Astrocyte of the cerebellum (primary cell): ENCODE results near the gene BCL6B.

Experiments used
- DNase-seq: peaks from one replicate; pipeline ENCODE4 v3.0.0-alpha.2; 2011; ENCODE audit warnings: low read depth
- H3K4me3 ChIP-seq: 2 replicates; pipeline ENCODE4 v1.5.1; 2011; ENCODE audit warnings: mild to moderate bottlenecking, low read depth, low read length, moderate library complexity
- in situ Hi-C: cut with HindIII; loops from 2 replicates; pipeline ENCODE4 v1.10.0; 2017; ENCODE audit warnings: low sequenced_read_pairs
- TF ChIP-seq, protein P1 (sequence below): IDR thresholded peaks from 2 replicates; pipeline ENCODE4 v1.5.1; 2012; ENCODE audit warnings: low read length, low read depth, moderate library complexity, mild to moderate bottlenecking; ENCODE audit errors: missing control alignments

The BCL6B gene

DNA sequence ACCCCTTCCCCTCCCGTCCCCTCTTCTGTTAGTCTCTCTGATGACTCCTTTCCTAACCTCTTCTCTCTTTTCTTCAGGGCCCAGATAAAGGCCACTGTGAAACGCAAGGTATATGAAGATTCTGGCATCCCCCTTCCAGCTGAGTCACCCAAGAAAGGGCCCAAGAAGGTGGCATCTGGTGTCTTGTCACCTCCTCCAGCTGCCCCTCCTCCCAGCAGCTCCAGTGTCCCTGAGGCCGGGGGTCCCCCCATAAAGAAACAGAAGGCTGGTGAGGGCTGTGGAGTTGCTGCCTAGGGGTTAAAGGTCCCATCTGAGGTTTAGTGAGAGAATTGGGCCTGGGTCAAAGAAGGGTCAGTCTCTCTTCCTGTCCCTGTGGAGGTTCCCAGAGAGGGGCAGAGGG, 6.4 kb upstream of the BCL6B start:
- in situ Hi-C loops: no loop called here
- no peak for DNase-seq
- TF ChIP-seq, protein P1, sequence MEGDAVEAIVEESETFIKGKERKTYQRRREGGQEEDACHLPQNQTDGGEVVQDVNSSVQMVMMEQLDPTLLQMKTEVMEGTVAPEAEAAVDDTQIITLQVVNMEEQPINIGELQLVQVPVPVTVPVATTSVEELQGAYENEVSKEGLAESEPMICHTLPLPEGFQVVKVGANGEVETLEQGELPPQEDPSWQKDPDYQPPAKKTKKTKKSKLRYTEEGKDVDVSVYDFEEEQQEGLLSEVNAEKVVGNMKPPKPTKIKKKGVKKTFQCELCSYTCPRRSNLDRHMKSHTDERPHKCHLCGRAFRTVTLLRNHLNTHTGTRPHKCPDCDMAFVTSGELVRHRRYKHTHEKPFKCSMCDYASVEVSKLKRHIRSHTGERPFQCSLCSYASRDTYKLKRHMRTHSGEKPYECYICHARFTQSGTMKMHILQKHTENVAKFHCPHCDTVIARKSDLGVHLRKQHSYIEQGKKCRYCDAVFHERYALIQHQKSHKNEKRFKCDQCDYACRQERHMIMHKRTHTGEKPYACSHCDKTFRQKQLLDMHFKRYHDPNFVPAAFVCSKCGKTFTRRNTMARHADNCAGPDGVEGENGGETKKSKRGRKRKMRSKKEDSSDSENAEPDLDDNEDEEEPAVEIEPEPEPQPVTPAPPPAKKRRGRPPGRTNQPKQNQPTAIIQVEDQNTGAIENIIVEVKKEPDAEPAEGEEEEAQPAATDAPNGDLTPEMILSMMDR: no peak
- no peak overlapping the region for H3K4me3 ChIP-seq

DNA sequence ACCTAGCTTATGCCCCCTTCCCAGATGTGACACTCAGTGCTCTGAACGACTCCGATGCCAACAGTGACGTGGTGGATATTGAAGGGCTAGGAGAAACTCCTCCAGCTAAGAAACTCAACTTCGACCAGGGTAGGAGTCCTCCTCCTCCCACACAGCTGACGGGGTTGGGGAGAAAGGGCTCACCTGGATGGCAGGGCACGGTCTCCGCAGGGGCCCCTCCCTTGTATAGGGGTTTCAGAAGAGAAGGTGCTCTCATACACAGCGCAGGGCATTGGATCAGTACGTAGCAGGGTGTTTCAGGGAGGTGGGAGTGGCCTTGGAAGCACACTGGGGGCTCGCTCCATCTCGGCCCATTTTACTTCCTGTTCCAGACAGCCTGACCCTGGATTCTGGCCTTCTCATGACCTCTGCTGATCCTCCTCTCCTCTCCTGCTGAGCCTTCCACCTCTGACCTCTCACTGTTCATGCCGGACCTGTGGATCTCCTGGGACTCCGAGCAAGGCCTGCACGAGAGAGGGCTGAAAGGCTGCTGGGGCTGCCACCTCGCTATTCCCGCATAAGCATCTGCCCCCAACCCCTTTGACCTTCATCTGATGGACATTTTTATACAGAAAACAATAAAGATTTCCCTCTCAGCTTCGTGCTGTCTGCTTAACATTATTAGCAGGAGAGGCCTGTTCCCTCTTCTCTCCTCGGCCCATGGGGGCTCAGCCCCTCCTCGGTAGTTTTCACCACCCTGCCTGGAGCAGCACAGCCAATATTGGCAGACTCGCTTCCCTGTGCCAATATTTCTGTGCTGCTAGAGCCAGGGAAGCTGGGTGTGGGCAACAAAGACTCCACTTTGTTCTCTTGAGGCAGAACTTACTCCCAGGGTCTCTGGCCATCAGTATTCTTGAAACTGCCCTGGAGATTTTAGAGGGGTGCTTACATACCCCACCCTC, 5.7 kb upstream of the BCL6B start:
- no peak for DNase-seq
- in situ Hi-C loops: no loop called here
- TF ChIP-seq, protein P1: no peak
- no peak overlapping the region for H3K4me3 ChIP-seq

DNA sequence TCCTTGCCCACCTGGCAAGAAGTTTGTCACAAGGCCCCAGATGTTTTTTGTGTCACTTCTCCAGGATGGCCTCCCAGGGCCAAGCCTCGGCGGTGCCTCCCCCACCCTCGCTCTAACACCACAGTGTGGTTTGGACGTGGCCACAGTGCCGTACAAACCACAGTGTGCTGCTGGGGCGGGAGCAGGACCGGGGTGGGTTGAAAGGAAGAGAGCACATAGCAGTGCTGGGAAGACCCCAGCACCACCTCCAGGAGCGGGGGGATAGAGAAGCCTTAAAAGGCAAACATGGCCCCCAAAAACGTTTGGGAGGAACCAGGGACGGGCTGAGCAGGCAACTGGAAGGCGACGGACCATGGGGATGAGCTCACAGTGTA, 5.0 kb upstream of the BCL6B start:
- in situ Hi-C loops: no loop called here
- H3K4me3 ChIP-seq: no peak overlapping the region
- no peak for DNase-seq
- TF ChIP-seq, protein P1: no peak

DNA sequence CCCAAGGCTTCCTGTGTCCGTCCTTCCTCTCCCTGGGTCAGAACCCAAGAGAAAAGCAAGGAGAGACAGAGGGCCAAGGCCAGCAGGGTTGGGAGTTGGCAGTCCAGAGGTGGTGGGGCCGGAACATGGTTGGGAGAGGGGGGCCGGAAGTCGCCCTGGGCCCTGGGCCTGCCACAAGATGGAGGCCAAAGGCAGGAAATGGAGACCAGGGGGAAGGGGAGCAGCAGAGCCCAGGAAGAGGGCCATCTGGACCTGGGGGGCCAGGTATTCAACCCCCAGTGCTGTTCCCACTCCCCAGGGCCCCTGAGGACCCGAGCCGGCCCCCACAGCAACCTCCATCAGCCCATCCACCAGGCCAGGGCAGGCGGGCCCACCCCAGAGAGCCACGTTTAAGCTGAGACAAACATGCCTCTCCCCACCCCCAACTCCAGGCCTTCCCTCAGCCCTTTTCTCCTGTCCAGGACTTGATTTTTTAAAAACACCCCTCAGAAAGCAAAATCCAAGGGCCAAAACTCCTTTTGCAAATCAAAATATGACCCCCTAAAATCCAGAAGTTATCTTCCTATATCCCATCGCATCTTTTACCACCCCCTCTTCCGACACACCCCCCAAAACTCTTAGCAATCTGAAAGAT, 4.4 kb upstream of the BCL6B start:
- in situ Hi-C loops: no loop called here
- TF ChIP-seq, protein P1: no peak
- DNase-seq: no peak
- H3K4me3 ChIP-seq: no peak overlapping the region

DNA sequence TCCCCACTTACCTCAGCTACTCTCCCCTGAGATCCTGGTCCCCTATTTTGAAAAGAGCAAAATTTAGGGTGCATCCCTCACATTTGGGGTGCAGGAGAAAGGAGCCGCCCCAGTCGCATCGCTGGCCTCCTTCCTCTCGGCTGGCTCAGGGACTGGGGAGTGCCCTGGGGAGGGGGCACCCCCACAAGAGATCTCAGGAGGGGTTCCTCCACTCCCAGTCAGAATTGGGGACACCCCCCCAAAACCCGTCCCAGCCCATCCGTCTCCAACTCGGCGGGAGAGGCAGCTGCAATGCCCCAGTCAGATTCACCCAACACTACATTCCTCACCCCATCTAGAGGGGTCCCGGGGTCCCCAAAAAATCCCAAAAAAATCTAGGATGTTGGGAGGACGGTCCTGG, 3.5 kb upstream of the BCL6B start:
- no peak overlapping the region for H3K4me3 ChIP-seq
- TF ChIP-seq, protein P1: no peak
- in situ Hi-C loops: no loop called here
- no peak for DNase-seq

DNA sequence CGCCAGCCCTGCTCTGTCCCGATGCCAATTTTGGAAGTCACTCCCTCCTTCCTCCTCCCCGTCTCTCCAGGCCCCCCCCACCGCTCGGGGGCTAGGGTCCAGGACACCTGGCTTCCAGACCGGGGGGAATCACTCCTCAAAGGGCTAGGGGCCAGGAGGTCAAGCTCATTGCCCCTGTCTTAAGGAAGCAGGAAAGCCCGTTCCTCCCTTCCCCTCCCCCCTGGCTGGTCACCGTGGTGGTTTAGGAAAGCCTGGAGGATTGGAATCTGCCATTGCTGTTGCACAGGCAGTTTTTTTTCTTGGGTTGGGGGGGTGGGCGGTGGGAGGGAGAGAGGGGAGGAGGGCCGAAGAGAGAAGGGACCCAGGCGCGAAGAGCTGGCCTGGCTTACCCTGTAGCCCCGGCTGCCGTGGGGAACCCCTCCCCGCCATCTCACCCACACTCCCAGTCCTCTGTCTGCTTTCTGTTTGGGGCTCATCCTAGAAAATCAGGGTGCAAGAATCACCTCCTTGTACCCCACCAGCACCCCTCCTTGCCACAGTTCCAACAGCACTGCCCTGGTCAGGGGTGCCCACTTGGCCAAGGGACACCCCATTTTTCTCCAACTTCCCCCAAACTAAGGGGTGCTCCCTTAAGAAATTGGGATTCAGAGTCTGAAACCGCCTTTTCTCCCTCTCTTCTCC, 2.9 kb upstream of the BCL6B start:
- peak overlapping the region; percentile 35 for H3K4me3 ChIP-seq
- TF ChIP-seq, protein P1: no peak
- no peak for DNase-seq
- in situ Hi-C loops: no loop called here
